Fibroblast of skin of right quadriceps (primary cell): ENCODE data around the gene PTPRK.

ENCODE experiments used
- DNase-seq: peaks from one replicate; pipeline ENCODE4 v3.0.0-alpha.2; 2013

Gene PTPRK

DNA sequence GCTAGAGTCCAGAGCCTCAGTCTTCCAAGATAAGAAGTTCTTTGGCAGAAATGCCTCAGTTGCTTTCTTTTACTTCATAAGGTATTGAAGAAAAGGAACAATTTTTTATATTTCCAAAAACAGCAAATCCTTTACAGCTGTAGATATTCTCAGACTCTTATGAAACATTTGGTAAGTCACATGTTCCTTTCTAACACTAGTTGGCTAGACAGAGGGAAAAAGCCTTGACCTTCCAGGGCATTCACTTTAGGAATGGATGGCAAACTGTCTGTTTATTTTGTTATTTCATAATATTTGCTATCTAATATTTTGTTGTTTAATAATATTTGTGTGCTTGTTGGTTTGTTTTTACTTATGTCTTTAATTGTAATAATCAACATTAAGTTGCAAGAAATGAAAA, 140.8 kb downstream of the PTPRK start:
- DNase-seq, result no peak

DNA sequence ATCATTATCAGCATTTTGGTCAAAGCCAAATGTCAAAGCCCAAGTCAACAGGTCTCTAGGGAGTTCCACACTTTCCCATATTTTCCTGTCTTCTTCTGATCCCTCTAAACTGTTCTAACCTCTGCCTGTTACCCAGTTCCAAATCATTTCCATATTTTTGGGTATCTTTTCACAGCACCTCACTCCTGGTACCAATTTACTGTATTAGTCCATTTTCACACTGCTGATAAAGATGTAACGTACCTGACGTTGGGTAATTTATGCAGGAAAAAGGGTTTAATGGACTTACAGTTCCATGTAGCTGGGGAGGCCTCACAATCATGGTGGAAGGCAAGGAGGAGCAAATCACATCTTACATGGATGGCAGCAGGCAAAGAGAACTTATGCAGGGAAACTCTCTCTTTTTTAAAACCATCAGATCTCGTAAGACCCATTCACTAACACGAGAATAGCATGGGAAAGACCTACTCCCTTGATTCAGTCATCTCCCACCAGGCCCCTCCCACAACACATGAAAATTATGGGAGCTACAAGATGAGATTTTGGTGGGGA, 143.4 kb downstream of the PTPRK start:
- no peak for DNase-seq

- DNase-seq, result no peak
These were observed 149.3 kb downstream of the PTPRK start for GRCh38 chr6:128371136-128371535.

- peak; percentile 69 for DNase-seq
These were observed 150.3 kb downstream of the PTPRK start for GRCh38 chr6:128370072-128370471.

GRCh38 chr6:128368213-128368944, 152.0 kb downstream of the PTPRK start:
- DNase-seq, result no peak

DNA sequence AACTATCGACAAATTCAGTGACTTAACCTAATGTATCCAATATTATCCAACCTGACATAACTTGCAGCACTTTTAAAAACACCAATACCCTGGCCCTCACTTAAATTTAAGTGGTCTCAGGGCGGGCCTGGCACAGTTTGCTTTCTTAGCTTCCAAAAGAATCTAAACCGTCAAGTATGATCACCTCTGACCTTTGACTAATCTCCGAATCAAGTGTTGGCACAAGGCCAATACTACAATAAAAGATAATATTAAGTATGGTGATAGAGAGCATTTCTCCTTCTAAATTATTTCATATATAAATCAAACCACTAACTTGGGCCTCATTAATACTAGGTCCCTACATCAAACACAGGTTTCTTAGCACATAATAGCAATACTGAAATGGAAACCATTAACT, 153.0 kb downstream of the PTPRK start:
- DNase-seq, result no peak

DNA sequence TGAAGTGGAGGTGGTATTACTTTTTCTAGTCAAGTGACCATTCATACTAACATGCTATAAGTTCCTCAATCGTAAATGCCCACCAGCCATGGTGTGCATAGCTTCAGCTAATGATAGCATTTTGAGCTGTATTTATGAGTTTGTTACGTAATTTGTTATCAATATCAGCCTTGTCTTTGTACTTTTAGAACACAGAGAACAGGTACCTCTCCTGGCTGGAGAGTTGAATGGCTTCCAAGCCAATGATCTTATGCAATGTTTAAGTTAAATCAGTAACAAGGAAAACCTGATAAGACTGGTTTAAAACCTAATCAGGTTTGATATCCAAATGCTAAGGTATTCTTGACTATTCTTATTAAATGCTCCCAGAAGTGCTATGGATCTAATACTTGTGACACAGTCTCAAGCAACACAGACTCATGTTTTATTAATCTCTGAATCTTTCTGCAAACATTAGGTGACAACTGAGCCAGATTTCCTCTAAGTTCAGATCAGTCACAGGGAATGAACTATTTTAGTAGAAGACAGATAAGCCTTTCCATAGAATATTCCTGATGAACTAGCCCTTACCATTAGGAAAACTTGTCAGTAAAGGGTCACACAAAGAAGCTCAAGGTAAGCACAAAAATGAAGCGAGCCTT, 154.8 kb downstream of the PTPRK start:
- DNase-seq, result no peak

- no peak for DNase-seq
These were observed 155.5 kb downstream of the PTPRK start for GRCh38 chr6:128364766-128365519.

- no peak for DNase-seq
These were observed 157.2 kb downstream of the PTPRK start for GRCh38 chr6:128363020-128363813.

- DNase-seq, result no peak
These were observed 159.0 kb downstream of the PTPRK start for GRCh38 chr6:128361378-128361777.

DNA sequence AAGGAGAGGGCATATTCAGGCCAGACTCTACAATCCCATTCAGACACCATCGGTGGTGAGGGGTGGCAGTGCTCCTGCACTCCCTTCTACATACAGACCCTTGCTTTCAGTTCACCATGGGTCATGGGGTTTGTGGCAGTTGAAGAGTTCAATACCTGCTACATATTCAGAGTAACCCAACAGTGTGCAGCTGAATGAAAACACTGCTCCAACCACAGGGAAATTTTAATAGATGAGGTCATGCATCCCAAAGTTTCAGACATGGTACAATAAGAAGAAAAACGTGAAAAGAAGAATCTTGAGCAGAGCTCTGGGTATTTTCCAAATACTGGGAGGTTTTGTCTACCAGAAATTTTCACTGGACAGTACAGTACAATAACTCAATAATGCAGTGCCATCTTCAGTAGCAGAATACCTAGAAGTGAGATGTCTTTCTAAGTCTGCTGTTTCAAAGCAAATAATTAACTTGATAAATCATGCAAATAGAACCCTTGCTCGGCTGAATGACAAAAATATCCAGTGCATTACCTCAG, 162.1 kb downstream of the PTPRK start:
- DNase-seq, result peak; percentile 29

GRCh38 chr6:128357392-128358130, 162.8 kb downstream of the PTPRK start:
- DNase-seq, result no peak

DNA sequence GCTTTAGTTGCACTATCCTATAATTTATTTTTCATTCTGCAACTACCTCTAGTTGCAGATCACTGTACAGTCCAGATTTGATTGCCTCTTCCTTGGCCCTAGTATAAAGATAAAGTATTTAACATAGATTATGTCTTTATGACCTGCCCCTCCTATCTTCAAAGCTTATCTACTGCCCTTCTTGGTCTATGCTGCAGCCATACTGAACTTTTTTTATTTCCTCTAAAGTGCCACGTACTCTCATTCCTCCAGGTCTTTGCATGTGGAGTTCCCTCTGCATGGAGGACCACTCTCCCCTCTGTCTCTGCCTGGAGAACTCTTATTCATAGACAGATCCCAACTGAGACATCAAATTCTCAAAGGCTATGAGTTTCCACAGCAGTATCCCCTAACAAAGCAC, 168.0 kb downstream of the PTPRK start:
- DNase-seq, result no peak

- DNase-seq, result no peak
These were observed 169.2 kb downstream of the PTPRK start for GRCh38 chr6:128351255-128351514.

DNA sequence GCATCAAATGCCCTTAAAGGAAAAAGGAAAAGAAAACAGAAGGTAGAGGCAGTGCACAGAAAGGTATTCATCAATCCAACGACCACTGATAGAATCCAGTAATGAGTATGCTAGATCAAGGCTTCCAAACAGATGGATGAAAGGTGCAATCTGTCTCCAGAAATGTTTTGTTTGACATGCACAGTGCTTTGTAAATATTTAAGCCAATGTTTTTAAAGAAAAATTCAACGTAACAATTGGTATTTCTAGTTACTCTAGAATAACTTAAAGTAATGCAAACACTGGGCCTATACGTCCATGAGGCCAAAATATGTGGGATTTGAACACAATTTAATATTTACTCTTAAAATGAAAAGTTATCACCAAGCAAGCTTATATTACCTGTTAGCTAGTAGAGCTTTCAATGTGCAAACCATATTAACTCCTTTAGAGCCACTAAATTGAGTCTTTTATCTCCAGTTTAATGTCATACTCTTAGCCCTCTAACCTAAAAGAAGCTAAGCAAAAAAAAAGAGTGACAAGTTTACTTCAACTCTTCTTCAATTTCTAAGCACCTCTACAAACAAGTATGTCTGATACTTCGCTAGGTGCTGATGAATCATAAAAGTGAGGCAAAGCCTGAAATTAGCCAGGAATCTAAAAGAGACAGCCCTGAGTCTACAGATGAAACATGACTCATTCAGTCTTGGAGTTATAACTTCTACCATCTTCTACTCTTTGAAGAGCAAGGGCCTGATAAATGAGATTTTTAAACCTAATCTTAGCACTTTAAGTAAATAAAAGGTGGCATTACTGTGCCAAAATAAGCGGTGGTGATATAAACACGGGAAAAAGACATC, 169.8 kb downstream of the PTPRK start:
- peak; percentile 34 for DNase-seq

GRCh38 chr6:128347123-128347522, 173.3 kb downstream of the PTPRK start:
- no peak for DNase-seq

DNA sequence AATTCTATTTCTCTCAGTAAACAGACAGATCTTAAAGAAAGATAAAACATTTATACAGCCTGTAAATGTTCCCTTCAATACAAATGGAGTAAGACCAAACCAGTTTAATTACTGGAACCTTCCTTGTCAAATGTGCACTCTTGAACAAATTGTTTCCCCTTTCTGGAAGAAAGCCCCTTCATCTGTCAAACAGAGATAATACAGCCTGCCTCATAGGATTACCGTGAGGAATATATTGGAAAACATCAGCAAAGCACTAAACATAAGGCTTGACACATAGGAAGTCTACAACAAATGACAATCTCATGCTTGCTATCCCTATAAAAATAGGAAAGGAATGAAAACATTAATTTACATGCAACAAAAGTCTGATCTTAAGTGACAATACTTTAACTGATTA, 173.8 kb downstream of the PTPRK start:
- DNase-seq, result no peak

DNA sequence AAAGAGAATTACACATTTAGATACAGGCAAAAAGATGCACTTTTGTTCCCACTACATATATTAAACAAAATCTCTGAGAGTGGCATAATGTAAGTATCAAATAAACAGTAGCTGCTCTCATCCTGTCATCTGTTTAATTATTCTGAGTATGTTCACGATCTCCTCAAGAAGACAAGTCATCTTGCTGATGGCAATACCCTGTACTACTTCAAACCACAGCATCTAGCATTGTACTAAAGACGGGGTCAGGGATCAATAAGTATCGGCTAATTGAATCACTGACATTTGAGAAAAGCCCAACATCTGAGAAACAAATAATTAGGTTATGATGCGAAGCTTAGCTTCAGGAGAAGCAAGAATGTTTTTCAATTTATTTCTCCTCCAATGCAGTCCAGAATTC, 175.1 kb downstream of the PTPRK start:
- DNase-seq, result no peak

DNA sequence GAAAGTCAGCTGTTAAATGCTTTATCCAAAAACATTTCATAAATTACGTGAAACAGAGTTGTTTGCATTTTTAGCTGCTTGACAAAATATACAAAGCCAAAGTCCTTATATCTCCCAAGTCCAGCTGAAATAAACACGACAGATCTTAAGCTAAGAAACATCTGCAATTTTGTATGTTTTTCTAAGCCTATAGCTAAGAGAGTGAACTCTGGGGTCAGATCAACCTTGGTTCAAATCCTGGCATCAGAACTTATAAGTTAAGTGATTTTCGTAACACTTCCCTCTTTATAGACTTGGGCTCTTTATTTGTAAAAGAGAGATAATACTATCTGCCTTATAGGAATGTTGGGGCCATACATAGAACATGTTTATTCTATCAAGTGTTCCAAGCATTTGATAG, 176.7 kb downstream of the PTPRK start:
- DNase-seq, result no peak

DNA sequence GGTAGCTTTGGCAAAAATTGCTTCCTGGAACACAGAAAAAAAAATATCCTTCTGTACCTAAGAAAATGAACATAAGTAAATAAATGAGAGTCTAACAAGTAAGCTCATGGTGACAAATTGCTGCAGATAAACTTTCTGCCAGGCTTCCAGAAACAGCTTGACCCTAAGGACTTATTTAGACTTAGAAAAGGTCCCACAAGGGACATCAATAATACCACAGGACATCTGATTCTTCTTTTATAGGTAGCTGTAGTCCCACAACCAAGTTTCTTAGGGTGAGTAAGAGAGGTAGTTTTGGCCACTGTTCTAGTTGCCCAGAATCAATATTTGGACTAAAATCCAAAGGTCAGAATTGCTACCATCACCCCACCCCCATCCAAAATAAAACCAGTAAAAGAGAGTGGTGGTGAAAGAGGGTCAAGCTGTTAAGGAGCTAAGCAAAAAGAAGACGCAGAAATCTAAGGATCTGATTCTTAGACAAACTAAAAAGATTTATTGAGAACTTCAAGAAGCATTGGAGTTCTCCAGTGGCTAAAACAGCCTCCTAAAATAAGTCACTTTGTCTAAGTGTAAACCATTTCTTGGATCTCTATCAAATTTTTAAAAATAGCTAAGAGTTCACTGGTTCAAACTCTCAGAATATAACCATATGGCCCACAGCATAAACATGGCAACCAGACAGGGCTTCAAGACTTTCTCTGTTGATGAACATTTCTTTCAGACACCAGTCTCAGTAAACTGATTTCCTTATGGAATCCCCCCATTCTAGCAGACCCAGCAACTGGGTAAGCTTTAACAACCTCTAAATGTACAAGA, 180.6 kb downstream of the PTPRK start:
- DNase-seq, result no peak
